ENCODE measurements around the gene GPR141. TPM values are rescaled to one million over a fixed set of nuclear protein-coding genes. Genes with fewer than 3 reads are reported as not detected.

Gene GPR141
- total RNA-seq, 1 experiment from 2014 or later, result not detected

DNA sequence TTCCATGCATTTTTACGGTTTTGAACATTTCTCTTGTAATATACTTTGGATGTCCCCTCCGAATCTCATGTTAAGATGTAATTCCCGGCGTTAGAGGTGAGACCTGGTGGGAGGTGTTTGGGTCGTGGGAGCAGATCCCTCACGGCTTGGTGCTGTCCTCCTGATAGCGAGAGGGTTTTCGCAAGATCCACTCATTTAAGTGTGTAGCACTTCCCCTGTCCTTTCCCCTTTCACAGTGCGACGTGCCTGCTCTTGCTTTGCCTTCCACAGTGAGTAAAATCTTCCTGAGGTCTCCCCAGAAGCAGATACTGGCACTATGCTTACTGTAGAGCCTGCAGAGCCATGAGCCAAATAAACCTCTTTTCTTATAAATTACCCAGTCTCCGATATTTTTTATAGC is 6.6 kb downstream of the GPR141 start:
- no TSS peak for BruUV-seq (replicated peaks)
- TF ChIP-seq, protein P1, sequence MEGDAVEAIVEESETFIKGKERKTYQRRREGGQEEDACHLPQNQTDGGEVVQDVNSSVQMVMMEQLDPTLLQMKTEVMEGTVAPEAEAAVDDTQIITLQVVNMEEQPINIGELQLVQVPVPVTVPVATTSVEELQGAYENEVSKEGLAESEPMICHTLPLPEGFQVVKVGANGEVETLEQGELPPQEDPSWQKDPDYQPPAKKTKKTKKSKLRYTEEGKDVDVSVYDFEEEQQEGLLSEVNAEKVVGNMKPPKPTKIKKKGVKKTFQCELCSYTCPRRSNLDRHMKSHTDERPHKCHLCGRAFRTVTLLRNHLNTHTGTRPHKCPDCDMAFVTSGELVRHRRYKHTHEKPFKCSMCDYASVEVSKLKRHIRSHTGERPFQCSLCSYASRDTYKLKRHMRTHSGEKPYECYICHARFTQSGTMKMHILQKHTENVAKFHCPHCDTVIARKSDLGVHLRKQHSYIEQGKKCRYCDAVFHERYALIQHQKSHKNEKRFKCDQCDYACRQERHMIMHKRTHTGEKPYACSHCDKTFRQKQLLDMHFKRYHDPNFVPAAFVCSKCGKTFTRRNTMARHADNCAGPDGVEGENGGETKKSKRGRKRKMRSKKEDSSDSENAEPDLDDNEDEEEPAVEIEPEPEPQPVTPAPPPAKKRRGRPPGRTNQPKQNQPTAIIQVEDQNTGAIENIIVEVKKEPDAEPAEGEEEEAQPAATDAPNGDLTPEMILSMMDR (IDR thresholded peaks at IDR 0.05; ENCODE audit: insufficient read depth in 1 of 2, low read depth in 1 of 2, low read length in 1 of 2, severe bottlenecking in 1 of 2, unreplicated experiment in 1 of 2), result no peak
- H3K4me1 Mint-ChIP-seq (ENCODE audit: low read depth, unreplicated experiment), result no peaks in the 10 kb centered on the region
- no peaks in the 10 kb centered on the region for H3K27me3 Mint-ChIP-seq (ENCODE audit: insufficient read depth, unreplicated experiment)
- H3K36me3 Mint-ChIP-seq (ENCODE audit: insufficient read depth, unreplicated experiment), result no peaks in the 10 kb centered on the region
- no peak overlapping the region for H3K27ac Mint-ChIP-seq (ENCODE audit: unreplicated experiment)
- intact Hi-C loops (cut with micrococcal nuclease; ENCODE audit: unreplicated experiment), result no loop called here
- Histone ChIP-seq H3K4me1 (no peaks in the 10 kb centered on the region), H3K9me3 (no peaks in the 10 kb centered on the region), H3K36me3 (ENCODE audit: control insufficient read depth, insufficient read depth, low read length) (no peaks in the 10 kb centered on the region), H3K4me3 (ENCODE audit: low read depth, low read length) (no peak overlapping the region), H3K27me3 (replicated peaks; ENCODE audit: control insufficient read depth, insufficient read depth, low read length) (no peaks in the 10 kb centered on the region)
- no peaks in the 10 kb centered on the region for H3K9me3 Mint-ChIP-seq (ENCODE audit: unreplicated experiment)
- POLR2A ChIA-PET, result no interaction called here
- CTCF ChIA-PET, result no interaction called here
- no peak overlapping the region for H3K4me3 Mint-ChIP-seq (ENCODE audit: unreplicated experiment)
- no peak for DNase-seq

DNA sequence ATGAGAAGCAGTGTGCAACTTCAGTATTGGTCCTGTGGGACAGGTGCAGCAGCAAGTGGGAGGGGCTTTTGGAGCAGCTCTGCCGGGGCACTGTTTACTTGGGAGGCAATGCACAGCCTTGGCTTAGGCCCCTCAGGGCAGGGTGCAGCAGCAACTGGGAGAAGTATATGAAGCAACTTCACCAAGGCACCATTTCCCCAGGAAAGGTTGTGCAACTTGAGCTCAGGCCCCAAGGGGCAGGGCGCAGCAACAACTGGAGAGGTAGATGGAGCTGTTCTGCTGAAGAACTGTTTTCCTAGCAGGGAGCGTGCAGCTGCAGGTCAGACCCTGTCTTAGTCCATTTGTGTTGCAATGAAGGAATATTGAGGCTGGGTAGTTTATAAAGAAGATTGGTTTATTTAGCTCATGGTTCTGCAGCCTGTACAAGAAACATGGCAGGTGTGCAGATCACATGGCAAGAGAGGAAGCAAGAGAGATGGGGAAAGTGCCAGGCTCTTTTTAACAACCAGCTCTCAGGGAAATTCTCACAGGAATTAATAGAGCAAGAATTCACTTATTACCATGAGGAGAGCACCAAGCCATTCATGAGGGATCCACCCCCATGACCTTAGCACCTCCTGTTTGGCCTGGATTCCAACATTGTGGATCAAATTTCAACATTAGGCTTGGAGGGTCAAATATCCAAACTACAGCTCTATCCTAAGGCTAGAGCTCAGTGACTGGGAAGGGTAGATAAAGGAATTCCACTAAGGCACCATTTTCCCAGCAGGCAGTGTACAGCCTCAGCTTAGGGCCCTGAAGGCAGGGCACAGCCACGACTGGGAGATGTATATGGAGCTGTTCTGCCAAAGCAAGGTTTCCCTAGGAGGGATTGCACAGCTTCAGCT is 10.9 kb downstream of the GPR141 start:
- no peaks in the 10 kb centered on the region for H3K4me1 Mint-ChIP-seq (ENCODE audit: low read depth, unreplicated experiment)
- DNase-seq, result peak; percentile 21 to 70
- H3K36me3 Mint-ChIP-seq (ENCODE audit: insufficient read depth, unreplicated experiment), result no peaks in the 10 kb centered on the region
- no peak overlapping the region for H3K4me3 Mint-ChIP-seq (ENCODE audit: unreplicated experiment)
- Histone ChIP-seq H3K36me3 (ENCODE audit: control insufficient read depth, insufficient read depth, low read length) (no peaks in the 10 kb centered on the region), H3K27me3 (replicated peaks; ENCODE audit: control insufficient read depth, insufficient read depth, low read length) (no peaks in the 10 kb centered on the region), H3K4me1 (peaks cover 6% of the 10 kb centered on the region; the same call in 1 of the 2 replicates), H3K9me3 (no peaks in the 10 kb centered on the region), H3K4me3 (ENCODE audit: low read depth, low read length) (no peak overlapping the region)
- intact Hi-C loops (cut with micrococcal nuclease; ENCODE audit: unreplicated experiment), result no loop called here
- POLR2A ChIA-PET, result no interaction called here
- no peak overlapping the region for H3K27ac Mint-ChIP-seq (ENCODE audit: unreplicated experiment)
- no peaks in the 10 kb centered on the region for H3K27me3 Mint-ChIP-seq (ENCODE audit: insufficient read depth, unreplicated experiment)
- H3K9me3 Mint-ChIP-seq (ENCODE audit: unreplicated experiment), result no peaks in the 10 kb centered on the region
- CTCF ChIA-PET, result interaction anchor here (1.2 kb wide), 1 partner anchor 38 kb away, joined by 3 read pairs; no protein-coding TSS in a partner anchor
- BruUV-seq (replicated peaks), result no TSS peak
- TF ChIP-seq, protein P1 (IDR thresholded peaks at IDR 0.05; ENCODE audit: insufficient read depth in 1 of 2, low read depth in 1 of 2, low read length in 1 of 2, severe bottlenecking in 1 of 2, unreplicated experiment in 1 of 2), result peak in 1 of 2 experiments; percentile 4

DNA sequence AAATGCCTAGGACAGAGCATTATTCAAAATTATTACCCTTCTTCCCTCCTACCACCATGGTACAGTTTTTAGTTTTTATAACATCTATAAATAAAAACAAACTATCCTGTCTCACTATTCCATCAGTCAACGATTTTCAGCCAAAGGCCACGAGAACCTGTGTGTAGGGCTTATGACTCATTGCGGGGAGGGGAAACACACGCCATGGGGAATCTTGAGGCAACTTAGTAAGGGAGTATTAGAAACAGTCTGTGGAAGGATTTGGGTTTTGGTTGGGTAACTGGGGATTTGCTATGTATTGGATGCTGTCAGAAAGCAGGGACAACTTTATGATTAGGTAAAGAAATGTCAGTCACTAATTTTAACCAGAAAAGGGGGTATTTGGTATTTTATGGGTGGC is 14.7 kb downstream of the GPR141 start:
- no peaks in the 10 kb centered on the region for H3K27me3 ChIP-seq (replicated peaks; ENCODE audit: control insufficient read depth, insufficient read depth, low read length)
- Mint-ChIP-seq H3K36me3 (ENCODE audit: insufficient read depth, unreplicated experiment) (no peaks in the 10 kb centered on the region), H3K27me3 (ENCODE audit: insufficient read depth, unreplicated experiment) (peaks cover 3% of the 10 kb centered on the region), H3K27ac (ENCODE audit: unreplicated experiment) (no peak overlapping the region), H3K4me1 (ENCODE audit: low read depth, unreplicated experiment) (no peaks in the 10 kb centered on the region), H3K9me3 (ENCODE audit: unreplicated experiment) (no peaks in the 10 kb centered on the region), H3K4me3 (ENCODE audit: unreplicated experiment) (no peak overlapping the region)
- peaks cover 6% of the 10 kb centered on the region; the same call in 1 of the 2 replicates for H3K4me1 ChIP-seq
- POLR2A ChIA-PET, result no interaction called here
- CTCF ChIA-PET, result no interaction called here
- H3K4me3 ChIP-seq (ENCODE audit: low read depth, low read length), result no peak overlapping the region
- TF ChIP-seq, protein P1 (IDR thresholded peaks at IDR 0.05; ENCODE audit: insufficient read depth in 1 of 2, low read depth in 1 of 2, low read length in 1 of 2, severe bottlenecking in 1 of 2, unreplicated experiment in 1 of 2), result no peak
- no peaks in the 10 kb centered on the region for H3K9me3 ChIP-seq
- intact Hi-C loops (cut with micrococcal nuclease; ENCODE audit: unreplicated experiment), result no loop called here
- no peak for DNase-seq
- H3K36me3 ChIP-seq (ENCODE audit: control insufficient read depth, insufficient read depth, low read length), result no peaks in the 10 kb centered on the region
- BruUV-seq (replicated peaks), result no TSS peak
